Esophagus (tissue), 2 donors: ENCODE results near the gene LRRC8E. TPM values are rescaled to one million over a fixed set of nuclear protein-coding genes. Genes with fewer than 3 reads are reported as not detected.

Source experiments
- H3K27ac ChIP-seq, 2 donors: one replicate each; pipeline ENCODE4 v1.5.1; 2013; ENCODE audit warnings: low read depth in 2 of 2, mild to moderate bottlenecking in 2 of 2, inconsistent platforms in 1 of 2, low read length in 1 of 2, moderate library complexity in 1 of 2
- H3K27me3 ChIP-seq, 2 donors: one replicate each; pipeline ENCODE4 v1.6.1; 2013; ENCODE audit warnings: low read length in 2 of 2, control low read depth in 1 of 2, mild to moderate bottlenecking in 1 of 2; ENCODE audit not compliant: insufficient read depth in 2 of 2, control insufficient read depth in 1 of 2
- H3K36me3 ChIP-seq, 2 donors: one replicate each; pipeline ENCODE4 v1.6.1; 2013; ENCODE audit warnings: low read length in 1 of 2; ENCODE audit not compliant: control insufficient read depth in 2 of 2, insufficient read depth in 2 of 2
- H3K4me1 ChIP-seq, 2 donors: one replicate each; pipeline ENCODE4 v1.6.1; 2013; ENCODE audit warnings: low read length in 1 of 2; ENCODE audit not compliant: control insufficient read depth in 2 of 2, insufficient read depth in 2 of 2
- H3K4me3 ChIP-seq, 2 donors: one replicate each; pipeline ENCODE4 v1.5.1; 2013; ENCODE audit warnings: low read length in 2 of 2, mild to moderate bottlenecking in 2 of 2, low read depth in 1 of 2, moderate library complexity in 1 of 2
- H3K9me3 ChIP-seq, 2 donors: one replicate each; pipeline ENCODE4 v1.6.1; 2013; ENCODE audit warnings: mild to moderate bottlenecking in 2 of 2, low read depth in 1 of 2, low read length in 1 of 2, moderate library complexity in 1 of 2; ENCODE audit not compliant: control insufficient read depth in 2 of 2, insufficient read depth in 1 of 2
- WGBS, 2 donors: extraction: QIAGEN DNeasy Blood & Tissue Kit; methylation state at CpG; one replicate each; pipeline ENCODE4 v1.1.7; 2013; 5-methylcytosine and 5-hydroxymethylcytosine counted together
- polyA plus RNA-seq, 2 donors: library from polyadenylated mRNA; stranded (reverse); fragments of 200-250 nt; gene quantifications; one replicate each; pipeline ENCODE4 v1.2.3, GENCODE V29; 2013
- donor health status: healthy with polysubstance abuse.
- donor health status: Bipolar disorder and iron deficiency.

The LRRC8E gene
- polyA plus RNA-seq, 2 donors, result 3.3 to 4.7 TPM

GRCh38 chr19:7867092-7867844, 21.0 kb upstream of the LRRC8E start:
- peaks cover 13 to 29% of the 10 kb centered on the region in 2 donors for H3K4me1 ChIP-seq
- H3K4me3 ChIP-seq, result no peak overlapping the region
- 86 to 87% methylated on average over 9 of the region's 9 CpGs for WGBS, 2 donors
- H3K27me3 ChIP-seq, result no peaks in the 10 kb centered on the region
- H3K27ac ChIP-seq, result no peak overlapping the region
- H3K36me3 ChIP-seq, result no peaks in the 10 kb centered on the region
- H3K9me3 ChIP-seq, result peaks cover 0 to 5% of the 10 kb centered on the region in 2 donors

- peak overlapping the region; percentile 73 to 81 for H3K27ac ChIP-seq
- peaks cover 11 to 27% of the 10 kb centered on the region in 2 donors for H3K4me1 ChIP-seq
- peaks cover 0 to 6% of the 10 kb centered on the region in 2 donors for H3K27me3 ChIP-seq
- H3K4me3 ChIP-seq, result peak overlapping the region in 1 of 2 donors; percentile 46
- H3K9me3 ChIP-seq, result peaks cover 0 to 5% of the 10 kb centered on the region in 2 donors
- WGBS, 2 donors, result 7 to 16% methylated on average over 21 of the region's 21 CpGs
- no peaks in the 10 kb centered on the region for H3K36me3 ChIP-seq
Measured at GRCh38 chr19:7868326-7868670, 20.0 kb upstream of the LRRC8E start.

- Histone ChIP-seq H3K27me3 (peaks cover 0 to 11% of the 10 kb centered on the region in 2 donors), H3K27ac (peak overlapping the region; percentile 73 to 81), H3K36me3 (no peaks in the 10 kb centered on the region), H3K9me3 (peaks cover 0 to 5% of the 10 kb centered on the region in 2 donors), H3K4me3 (peak overlapping the region; percentile 41 to 46), H3K4me1 (peaks cover 11 to 27% of the 10 kb centered on the region in 2 donors)
- 1% methylated on average over 64 to 67 of the region's 67 CpGs for WGBS, 2 donors
Measured at GRCh38 chr19:7868671-7869452, 19.4 kb upstream of the LRRC8E start.

GRCh38 chr19:7869453-7869909, 18.8 kb upstream of the LRRC8E start:
- H3K4me1 ChIP-seq, result peaks cover 11 to 27% of the 10 kb centered on the region in 2 donors

GRCh38 chr19:7869910-7870511, 18.3 kb upstream of the LRRC8E start:
- peak overlapping the region; percentile 41 to 46 for H3K4me3 ChIP-seq
- 18 to 19% methylated on average over 29 to 30 of the region's 30 CpGs for WGBS, 2 donors

More at GRCh38 chr19:7869453-7869909, 18.8 kb upstream of the LRRC8E start:
- Histone ChIP-seq H3K9me3 (peaks cover 0 to 7% of the 10 kb centered on the region in 2 donors), H3K27me3 (peaks cover 0 to 17% of the 10 kb centered on the region in 2 donors), H3K4me3 (peak overlapping the region; percentile 41 to 46), H3K27ac (peak overlapping the region; percentile 73 to 81), H3K36me3 (no peaks in the 10 kb centered on the region)
- WGBS, 2 donors, result 3 to 8% methylated on average over 42 to 47 of the region's 47 CpGs

GRCh38 chr19:7870571-7871436, 17.5 kb upstream of the LRRC8E start:
- Histone ChIP-seq H3K27me3 (peaks cover 3 to 23% of the 10 kb centered on the region in 2 donors), H3K9me3 (peaks cover 0 to 10% of the 10 kb centered on the region in 2 donors), H3K4me1 (peaks cover 11 to 23% of the 10 kb centered on the region in 2 donors), H3K36me3 (no peaks in the 10 kb centered on the region), H3K27ac (no peak overlapping the region), H3K4me3 (no peak overlapping the region)
- WGBS, 2 donors, result 55 to 58% methylated on average over 11 of the region's 11 CpGs

More at GRCh38 chr19:7869910-7870511, 18.3 kb upstream of the LRRC8E start:
- no peaks in the 10 kb centered on the region for H3K36me3 ChIP-seq
- peaks cover 3 to 23% of the 10 kb centered on the region in 2 donors for H3K27me3 ChIP-seq
- peaks cover 11 to 25% of the 10 kb centered on the region in 2 donors for H3K4me1 ChIP-seq
- H3K27ac ChIP-seq, result peak overlapping the region; percentile 73 to 81
- H3K9me3 ChIP-seq, result peaks cover 0 to 10% of the 10 kb centered on the region in 2 donors

GRCh38 chr19:7871437-7872305, 16.6 kb upstream of the LRRC8E start:
- Histone ChIP-seq H3K36me3 (no peaks in the 10 kb centered on the region), H3K27me3 (peaks cover 3 to 23% of the 10 kb centered on the region in 2 donors), H3K9me3 (peaks cover 0 to 10% of the 10 kb centered on the region in 2 donors), H3K4me3 (no peak overlapping the region), H3K4me1 (peaks cover 11 to 20% of the 10 kb centered on the region in 2 donors), H3K27ac (peak overlapping the region; percentile 31 to 62)
- WGBS, 2 donors, result 7 to 9% methylated on average over 32 to 33 of the region's 33 CpGs
